HCT116 (cell line): ENCODE data around the gene ZBED3. TPM values are rescaled to one million over a fixed set of nuclear protein-coding genes. Genes with fewer than 3 reads are reported as not detected.

Source experiments
- ATAC-seq: fragments of 200-7000 bp; cut with Tn5 transposase; 2 replicates; pipeline ENCODE4 v1.9.1; 2020; ENCODE audit warnings: mild to moderate bottlenecking, moderate library complexity
- Bru-seq: library from RNA; stranded (reverse); fragments of 400-500 nt; gene quantifications from one replicate; lab custom pipeline; 2021; lab: Mats Ljungman, UMichigan
- BruChase-seq, 2 experiments: library from RNA; stranded (reverse); fragments of 400-500 nt; gene quantifications; one replicate each; lab custom pipeline; 2021; lab: Mats Ljungman, UMichigan
- BruUV-seq: library from RNA; stranded (reverse); fragments of 400-500 nt; replicated peaks from 2 replicates; lab custom pipeline; 2021; lab: Mats Ljungman, UMichigan
- CTCF ChIA-PET: fragments of 300-600 bp; sonication (Branson Sonifier 250); formaldehyde crosslinking; loops from one replicate; lab custom pipeline; 2021; ENCODE audit warnings: antibody characterized with exemption; lab: Charles Lee
- POLR2A ChIA-PET: fragments of 300-600, 350-600 bp; sonication (Branson Sonifier 250); formaldehyde crosslinking; loops from one replicate; lab custom pipeline; 2021; ENCODE audit warnings: antibody characterized with exemption; lab: Charles Lee
- RAD21 ChIA-PET, 2 experiments: fragments of 300-600 bp; sonication (Branson Sonifier 250); formaldehyde crosslinking; loops; one replicate each; lab custom pipeline; 2023; ENCODE audit warnings: low total read pairs in 2 of 2; ENCODE audit not compliant: uncharacterized antibody in 2 of 2, unreplicated experiment in 2 of 2, low non-redundant PET in 1 of 2; lab: Charles Lee
- DNase-seq: peaks from one replicate; pipeline ENCODE4 v3.0.0-alpha.2; 2010; ENCODE audit warnings: low read depth, low spot score
- H2AFZ ChIP-seq: fragments of 200-600 bp; shearing (Covaris generic), sonication (generic); 2 replicates; pipeline ENCODE4 v1.6.1; 2017; ENCODE audit warnings: low read depth, mixed run types, mixed read lengths, antibody characterized with exemption, low read length; ENCODE audit not compliant: poor library complexity, severe bottlenecking
- H3K27ac ChIP-seq: 2 replicates; pipeline ENCODE4 v1.5.1; 2012; ENCODE audit warnings: low read depth, low read length
- H3K27me3 ChIP-seq: fragments of 200-600 bp; sonication (generic); 2 replicates; pipeline ENCODE4 v1.6.1; 2016; ENCODE audit warnings: mixed run types, low read length, mixed read lengths; ENCODE audit not compliant: insufficient read depth
- H3K36me3 ChIP-seq, 2 experiments: fragments of 200-500 bp in 1 of 2; fragments of 200-600 bp in 1 of 2; sonication (Bioruptor generic) in 1 of 2; sonication (generic) in 1 of 2; 2 replicates each; pipeline versions ENCODE4 v1.5.1 to v1.6.1; 2014 to 2016; ENCODE audit warnings: low read length in 2 of 2, inconsistent platforms in 1 of 2, mixed read lengths in 1 of 2, mixed run types in 1 of 2; ENCODE audit not compliant: insufficient read depth in 2 of 2, control insufficient read depth in 1 of 2
- H3K4me1 ChIP-seq, 2 experiments: fragments of 200-600 bp in 1 of 2; sonication (generic) in 1 of 2; 2 replicates each; pipeline versions ENCODE4 v1.5.1 to v1.6.1; 2012 to 2017; ENCODE audit warnings: low read length in 2 of 2, inconsistent platforms in 1 of 2, mild to moderate bottlenecking in 1 of 2, mixed read lengths in 1 of 2, mixed run types in 1 of 2, moderate library complexity in 1 of 2; ENCODE audit not compliant: insufficient read depth in 2 of 2, control insufficient read depth in 1 of 2
- H3K4me2 ChIP-seq: fragments of 200-600 bp; sonication (generic); 2 replicates; pipeline ENCODE4 v1.6.1; 2017; ENCODE audit warnings: mixed run types, low read length, mixed read lengths
- H3K4me3 ChIP-seq, 2 experiments: fragments of 200-600 bp in 1 of 2; sonication (generic) in 1 of 2; replicated peaks in 1 of 2; 2 replicates each; pipeline ENCODE4 v1.5.1; 2011 to 2016; ENCODE audit warnings: low read length in 2 of 2, control low read depth in 1 of 2, low read depth in 1 of 2, mild to moderate bottlenecking in 1 of 2, mixed read lengths in 1 of 2, mixed run types in 1 of 2
- H3K79me2 ChIP-seq: fragments of 200-600 bp; sonication (generic); 2 replicates; pipeline ENCODE4 v1.6.1; 2017; ENCODE audit warnings: mild to moderate bottlenecking, mixed run types, low read length, moderate library complexity, mixed read lengths; ENCODE audit not compliant: insufficient read depth
- H3K9ac ChIP-seq: fragments of 200-600 bp; sonication (generic); 2 replicates; pipeline ENCODE4 v1.6.1; 2016; ENCODE audit warnings: low read length, mixed read lengths
- H3K9me2 ChIP-seq: fragments of 200-600 bp; sonication (generic), shearing (Covaris generic); 2 replicates; pipeline ENCODE4 v1.6.1; 2017; ENCODE audit warnings: mixed run types, mild to moderate bottlenecking, moderate library complexity; ENCODE audit not compliant: insufficient read depth
- H3K9me3 ChIP-seq, 2 experiments: fragments of 200-500 bp in 1 of 2; fragments of 200-600 bp in 1 of 2; sonication (Bioruptor generic) in 1 of 2; sonication (generic) in 1 of 2; 2 replicates each; pipeline ENCODE4 v1.6.1; 2014 to 2017; ENCODE audit warnings: low read length in 2 of 2, mixed read lengths in 2 of 2, inconsistent platforms in 1 of 2, low read depth in 1 of 2, mild to moderate bottlenecking in 1 of 2, mixed run types in 1 of 2, moderate library complexity in 1 of 2; ENCODE audit not compliant: control insufficient read depth in 1 of 2, insufficient read depth in 1 of 2
- H4K20me1 ChIP-seq: fragments of 200-600 bp; sonication (generic), shearing (Covaris generic); 2 replicates; pipeline ENCODE4 v1.6.1; 2017; ENCODE audit warnings: mixed run types, mild to moderate bottlenecking, moderate library complexity; ENCODE audit not compliant: insufficient read depth
- CEBPB ChIP-seq: IDR thresholded peaks from 2 replicates; pipeline ENCODE4 v1.6.1; 2012; ENCODE audit warnings: low read depth
- EGR1 ChIP-seq: IDR thresholded peaks from 2 replicates; pipeline ENCODE4 v1.6.1; 2012; ENCODE audit warnings: low read depth
- EZH2phosphoT487 ChIP-seq: fragments of 200-600 bp; IDR thresholded peaks from 2 replicates; pipeline ENCODE4 v1.6.1; 2018; ENCODE audit warnings: antibody characterized with exemption, borderline replicate concordance
- FOSL1 ChIP-seq: IDR thresholded peaks from 2 replicates; pipeline ENCODE4 v1.6.1; 2012; ENCODE audit warnings: low read depth
- JUND ChIP-seq: IDR thresholded peaks from 2 replicates; pipeline ENCODE4 v1.6.1; 2012
- MAX ChIP-seq: IDR thresholded peaks from 2 replicates; pipeline ENCODE4 v1.6.1; 2012
- POLR2A ChIP-seq: IDR thresholded peaks from 2 replicates; pipeline ENCODE4 v1.7.0; 2011; ENCODE audit warnings: borderline replicate concordance; ENCODE audit not compliant: insufficient read depth, insufficient read length; ENCODE audit errors: extremely low read depth
- SIN3A ChIP-seq: IDR thresholded peaks from 2 replicates; pipeline ENCODE4 v1.6.1; 2012; ENCODE audit warnings: low read depth
- SP1 ChIP-seq: IDR thresholded peaks from 2 replicates; pipeline ENCODE4 v1.6.1; 2012; ENCODE audit warnings: low read depth
- TCF7L2 ChIP-seq: IDR thresholded peaks from 2 replicates; pipeline ENCODE4 v1.7.0; 2011; ENCODE audit warnings: borderline replicate concordance, inconsistent platforms; ENCODE audit not compliant: insufficient read depth, insufficient read length; ENCODE audit errors: extremely low read depth
- YY1 ChIP-seq: IDR thresholded peaks from 2 replicates; pipeline ENCODE4 v1.6.1; 2011; ENCODE audit warnings: low read length, low read depth, moderate library complexity, mild to moderate bottlenecking; ENCODE audit not compliant: insufficient replicate concordance; ENCODE audit errors: extremely low read depth
- ZFX ChIP-seq: fragments of 450-650 bp; IDR thresholded peaks from 2 replicates; pipeline ENCODE4 v1.6.1; 2017
- ZNF274 ChIP-seq: fragments of 200-500 bp; sonication (Bioruptor generic); IDR thresholded peaks from 2 replicates; pipeline ENCODE4 v1.6.1; 2014; ENCODE audit warnings: mild to moderate bottlenecking, low read depth, low read length, inconsistent platforms
- intact Hi-C: fragments of 100-400 bp; cut with micrococcal nuclease; formaldehyde crosslinking; loops from 2 replicates; pipeline ENCODE4 v1.10.0; 2022
- long read RNA-seq: library from polyadenylated mRNA; unstranded; transcript quantifications from one replicate; pipeline ENCODE4 v2.0.0, GENCODE V29; 2021; ENCODE audit not compliant: unreplicated experiment
- polyA plus RNA-seq: library from polyadenylated mRNA; unstranded; fragments of >200 nt; gene quantifications from 2 replicates; pipeline ENCODE4 v1.2.1, GENCODE V29; 2012; ENCODE audit warnings: missing spikeins
- total RNA-seq: library from RNA; stranded (reverse); gene quantifications from one replicate; pipeline ENCODE4 v1.2.1, GENCODE V29; 2021; ENCODE audit not compliant: unreplicated experiment
- TF ChIP-seq, protein P1 (sequence below): IDR thresholded peaks from 2 replicates; pipeline ENCODE4 v1.6.1; 2011; ENCODE audit warnings: mild to moderate bottlenecking, low read length, moderate library complexity; ENCODE audit not compliant: insufficient replicate concordance; ENCODE audit errors: extremely low read depth
- TF ChIP-seq, protein P2 (sequence below): IDR thresholded peaks from 2 replicates; pipeline ENCODE4 v1.6.1; 2012
- TF ChIP-seq, protein P3 (sequence below), 3 experiments: fragments of 200-600 bp in 1 of 3; sonication (generic) in 1 of 3; IDR thresholded peaks in 2 of 3; conservative IDR thresholded peaks in 1 of 3; 2 replicates each; pipeline ENCODE4 v1.5.1; 2012 to 2017; ENCODE audit warnings: low read depth in 2 of 3, low read length in 2 of 3, antibody characterized with exemption in 1 of 3, borderline replicate concordance in 1 of 3, control low read depth in 1 of 3, mild to moderate bottlenecking in 1 of 3, mixed read lengths in 1 of 3, mixed run types in 1 of 3, moderate library complexity in 1 of 3; ENCODE audit not compliant: insufficient read depth in 1 of 3

Gene ZBED3
- total RNA-seq (12.7 TPM), Bru-seq, nascent RNA (percentile 85 among the genes with signal in this experiment), BruChase-seq, experiment 1, labeled RNA remaining after a 6-hour chase (percentile 83 among the genes with signal in this experiment), BruChase-seq, experiment 2, labeled RNA remaining after a 2-hour chase (percentile 88 among the genes with signal in this experiment)
- 4.7 and 6.7 TPM in 2 replicates for polyA plus RNA-seq
- long read RNA-seq, full-length matches to known transcripts: 13 of 16 reads
- long read RNA-seq, partial matches to known transcripts: 0 of 16 reads
- long read RNA-seq, other reads (novel, unspliced or antisense): 3 of 16 reads

DNA sequence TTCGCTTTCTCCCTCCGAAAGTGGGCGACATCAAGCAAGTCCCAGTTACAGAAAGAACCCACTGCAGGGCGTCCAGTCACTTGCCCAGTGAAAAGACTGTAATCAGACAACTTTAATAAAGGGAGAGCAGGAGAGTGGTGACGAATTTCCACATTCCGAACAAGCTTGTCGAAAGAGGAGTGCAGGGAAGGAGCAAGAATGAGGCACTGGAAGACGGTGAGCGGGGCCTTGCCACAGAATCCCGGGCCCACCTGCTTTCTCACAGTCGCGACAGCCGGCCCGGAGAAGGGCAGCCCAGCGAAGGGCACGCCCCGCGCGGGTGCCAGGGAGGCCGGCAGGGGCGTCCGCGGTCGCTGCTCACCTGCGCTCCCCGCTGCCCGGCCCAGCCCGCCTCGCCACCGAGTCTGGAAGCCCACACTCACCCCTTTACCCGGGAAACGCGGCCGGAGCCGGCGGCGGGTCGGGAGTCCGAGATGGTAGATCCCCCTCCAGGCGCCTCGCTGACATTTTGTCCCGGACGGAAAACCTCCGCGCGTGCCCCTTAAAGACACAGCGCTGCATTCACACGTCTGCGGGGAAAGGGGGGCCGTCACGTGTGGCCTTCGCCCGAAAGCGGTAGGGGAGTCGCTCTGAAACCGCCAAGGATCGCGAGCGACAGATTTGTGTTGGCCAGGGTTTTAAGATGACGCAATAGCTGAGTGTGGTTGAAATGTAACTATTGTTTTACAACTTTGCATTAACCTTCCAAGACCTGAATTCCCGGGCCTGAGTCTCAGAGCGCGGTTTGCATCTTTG lies at the start of gene ZBED3:
Gene ZBED3 (minus strand): TSS at position 597 of the 795 bp plus-strand sequence. CDS start 9,407 bp downstream, outside the sequence.
- ATAC-seq (peak; percentile 92), DNase-seq (peak; percentile 71)
- Histone ChIP-seq H3K4me2 (peak within 1 kb of the TSS; percentile 85), H3K79me2 (peaks cover 8% of the 10 kb centered on the region; the same call in 1 of the 2 replicates), H3K4me3 (peak within 1 kb of the TSS; percentile 66 to 69), H3K9me3 (no peaks in the 10 kb centered on the region), H3K27me3 (no peaks in the 10 kb centered on the region), H3K36me3 (no peaks in the 10 kb centered on the region), H4K20me1 (no peaks in the 10 kb centered on the region), H3K9me2 (no peaks in the 10 kb centered on the region), H3K4me1 (peaks cover 6 to 16% of the 10 kb centered on the region in 2 experiments; a peak in 2 of 4 replicates), H2AFZ (peak within 1 kb of the TSS; percentile 75), H3K27ac (peak within 1 kb of the TSS; percentile 86), H3K9ac (peak within 1 kb of the TSS; percentile 76)
- BruUV-seq: no TSS peak
- intact Hi-C loops: no loop called here
- POLR2A ChIA-PET: interaction anchor here (0.6 to 1.4 kb wide), 3 partner anchors 10 to 347 kb away, joined by 3 to 5 read pairs (median 4); no protein-coding TSS in a partner anchor
- RAD21 ChIA-PET: no interaction called here
- CTCF ChIA-PET: interaction anchor here (1.0 to 1.6 kb wide), 2 partner anchors 9 to 219 kb away, joined by 3 to 4 read pairs; no protein-coding TSS in a partner anchor
- TF ChIP-seq SP1 (peak; percentile 14; the same call in 1 of the 2 replicates), SIN3A (peak; percentile 51; the same call in 1 of the 2 replicates), FOSL1 (no peak), EZH2phosphoT487 (no peak), JUND (no peak), CEBPB (peak; percentile 84), TCF7L2 (no peak), MAX (peak; percentile 82), POLR2A (peak; percentile 14), EGR1 (0 out of 2 replicates have a peak, but pooled peaks have one; percentile 6), ZFX (peak; percentile 84), YY1 (peak; percentile 70), ZNF274 (no peak)
- TF ChIP-seq, protein P1, sequence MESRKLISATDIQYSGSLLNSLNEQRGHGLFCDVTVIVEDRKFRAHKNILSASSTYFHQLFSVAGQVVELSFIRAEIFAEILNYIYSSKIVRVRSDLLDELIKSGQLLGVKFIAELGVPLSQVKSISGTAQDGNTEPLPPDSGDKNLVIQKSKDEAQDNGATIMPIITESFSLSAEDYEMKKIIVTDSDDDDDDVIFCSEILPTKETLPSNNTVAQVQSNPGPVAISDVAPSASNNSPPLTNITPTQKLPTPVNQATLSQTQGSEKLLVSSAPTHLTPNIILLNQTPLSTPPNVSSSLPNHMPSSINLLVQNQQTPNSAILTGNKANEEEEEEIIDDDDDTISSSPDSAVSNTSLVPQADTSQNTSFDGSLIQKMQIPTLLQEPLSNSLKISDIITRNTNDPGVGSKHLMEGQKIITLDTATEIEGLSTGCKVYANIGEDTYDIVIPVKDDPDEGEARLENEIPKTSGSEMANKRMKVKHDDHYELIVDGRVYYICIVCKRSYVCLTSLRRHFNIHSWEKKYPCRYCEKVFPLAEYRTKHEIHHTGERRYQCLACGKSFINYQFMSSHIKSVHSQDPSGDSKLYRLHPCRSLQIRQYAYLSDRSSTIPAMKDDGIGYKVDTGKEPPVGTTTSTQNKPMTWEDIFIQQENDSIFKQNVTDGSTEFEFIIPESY: no peak
- TF ChIP-seq, protein P2, sequence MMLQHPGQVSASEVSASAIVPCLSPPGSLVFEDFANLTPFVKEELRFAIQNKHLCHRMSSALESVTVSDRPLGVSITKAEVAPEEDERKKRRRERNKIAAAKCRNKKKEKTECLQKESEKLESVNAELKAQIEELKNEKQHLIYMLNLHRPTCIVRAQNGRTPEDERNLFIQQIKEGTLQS: 0 out of 2 replicates have a peak, but pooled peaks have one; percentile 33
- TF ChIP-seq, protein P3, sequence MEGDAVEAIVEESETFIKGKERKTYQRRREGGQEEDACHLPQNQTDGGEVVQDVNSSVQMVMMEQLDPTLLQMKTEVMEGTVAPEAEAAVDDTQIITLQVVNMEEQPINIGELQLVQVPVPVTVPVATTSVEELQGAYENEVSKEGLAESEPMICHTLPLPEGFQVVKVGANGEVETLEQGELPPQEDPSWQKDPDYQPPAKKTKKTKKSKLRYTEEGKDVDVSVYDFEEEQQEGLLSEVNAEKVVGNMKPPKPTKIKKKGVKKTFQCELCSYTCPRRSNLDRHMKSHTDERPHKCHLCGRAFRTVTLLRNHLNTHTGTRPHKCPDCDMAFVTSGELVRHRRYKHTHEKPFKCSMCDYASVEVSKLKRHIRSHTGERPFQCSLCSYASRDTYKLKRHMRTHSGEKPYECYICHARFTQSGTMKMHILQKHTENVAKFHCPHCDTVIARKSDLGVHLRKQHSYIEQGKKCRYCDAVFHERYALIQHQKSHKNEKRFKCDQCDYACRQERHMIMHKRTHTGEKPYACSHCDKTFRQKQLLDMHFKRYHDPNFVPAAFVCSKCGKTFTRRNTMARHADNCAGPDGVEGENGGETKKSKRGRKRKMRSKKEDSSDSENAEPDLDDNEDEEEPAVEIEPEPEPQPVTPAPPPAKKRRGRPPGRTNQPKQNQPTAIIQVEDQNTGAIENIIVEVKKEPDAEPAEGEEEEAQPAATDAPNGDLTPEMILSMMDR (IDR thresholded peaks at IDR 0.05 in 2 of 3, conservative IDR thresholded peaks at IDR 0.05 in 1 of 3; ENCODE audit: borderline replicate concordance in 1 of 3, insufficient read depth in 1 of 3, low read depth in 2 of 3, low read length in 2 of 3): peak in 1 of 3 experiments; percentile 8; a peak in 1 of 6 replicates
